HCT116 (cell line): ENCODE data around the gene FOXP2. TPM values are rescaled to one million over a fixed set of nuclear protein-coding genes. Genes with fewer than 3 reads are reported as not detected.

ENCODE experiments used
- ATAC-seq: fragments of 200-7000 bp; cut with Tn5 transposase; 2 replicates; pipeline ENCODE4 v1.9.1; 2020; ENCODE audit warnings: mild to moderate bottlenecking, moderate library complexity
- BruUV-seq: library from RNA; stranded (reverse); fragments of 400-500 nt; replicated peaks from 2 replicates; lab custom pipeline; 2021; lab: Mats Ljungman, UMichigan
- CTCF ChIA-PET: fragments of 300-600 bp; sonication (Branson Sonifier 250); formaldehyde crosslinking; loops from one replicate; lab custom pipeline; 2021; ENCODE audit warnings: antibody characterized with exemption; lab: Charles Lee
- POLR2A ChIA-PET: fragments of 300-600, 350-600 bp; sonication (Branson Sonifier 250); formaldehyde crosslinking; loops from one replicate; lab custom pipeline; 2021; ENCODE audit warnings: antibody characterized with exemption; lab: Charles Lee
- RAD21 ChIA-PET, 2 experiments: fragments of 300-600 bp; sonication (Branson Sonifier 250); formaldehyde crosslinking; loops; one replicate each; lab custom pipeline; 2023; ENCODE audit warnings: low total read pairs in 2 of 2; ENCODE audit not compliant: uncharacterized antibody in 2 of 2, unreplicated experiment in 2 of 2, low non-redundant PET in 1 of 2; lab: Charles Lee
- DNase-seq: peaks from one replicate; pipeline ENCODE4 v3.0.0-alpha.2; 2010; ENCODE audit warnings: low read depth, low spot score
- H2AFZ ChIP-seq: fragments of 200-600 bp; shearing (Covaris generic), sonication (generic); 2 replicates; pipeline ENCODE4 v1.6.1; 2017; ENCODE audit warnings: low read depth, mixed run types, mixed read lengths, antibody characterized with exemption, low read length; ENCODE audit not compliant: poor library complexity, severe bottlenecking
- H3K27ac ChIP-seq: 2 replicates; pipeline ENCODE4 v1.5.1; 2012; ENCODE audit warnings: low read depth, low read length
- H3K27me3 ChIP-seq: fragments of 200-600 bp; sonication (generic); 2 replicates; pipeline ENCODE4 v1.6.1; 2016; ENCODE audit warnings: mixed run types, low read length, mixed read lengths; ENCODE audit not compliant: insufficient read depth
- H3K36me3 ChIP-seq, 2 experiments: fragments of 200-500 bp in 1 of 2; fragments of 200-600 bp in 1 of 2; sonication (Bioruptor generic) in 1 of 2; sonication (generic) in 1 of 2; 2 replicates each; pipeline versions ENCODE4 v1.5.1 to v1.6.1; 2014 to 2016; ENCODE audit warnings: low read length in 2 of 2, inconsistent platforms in 1 of 2, mixed read lengths in 1 of 2, mixed run types in 1 of 2; ENCODE audit not compliant: insufficient read depth in 2 of 2, control insufficient read depth in 1 of 2
- H3K4me1 ChIP-seq, 2 experiments: fragments of 200-600 bp in 1 of 2; sonication (generic) in 1 of 2; 2 replicates each; pipeline versions ENCODE4 v1.5.1 to v1.6.1; 2012 to 2017; ENCODE audit warnings: low read length in 2 of 2, inconsistent platforms in 1 of 2, mild to moderate bottlenecking in 1 of 2, mixed read lengths in 1 of 2, mixed run types in 1 of 2, moderate library complexity in 1 of 2; ENCODE audit not compliant: insufficient read depth in 2 of 2, control insufficient read depth in 1 of 2
- H3K4me2 ChIP-seq: fragments of 200-600 bp; sonication (generic); 2 replicates; pipeline ENCODE4 v1.6.1; 2017; ENCODE audit warnings: mixed run types, low read length, mixed read lengths
- H3K4me3 ChIP-seq, 2 experiments: fragments of 200-600 bp in 1 of 2; sonication (generic) in 1 of 2; replicated peaks in 1 of 2; 2 replicates each; pipeline ENCODE4 v1.5.1; 2011 to 2016; ENCODE audit warnings: low read length in 2 of 2, control low read depth in 1 of 2, low read depth in 1 of 2, mild to moderate bottlenecking in 1 of 2, mixed read lengths in 1 of 2, mixed run types in 1 of 2
- H3K79me2 ChIP-seq: fragments of 200-600 bp; sonication (generic); 2 replicates; pipeline ENCODE4 v1.6.1; 2017; ENCODE audit warnings: mild to moderate bottlenecking, mixed run types, low read length, moderate library complexity, mixed read lengths; ENCODE audit not compliant: insufficient read depth
- H3K9ac ChIP-seq: fragments of 200-600 bp; sonication (generic); 2 replicates; pipeline ENCODE4 v1.6.1; 2016; ENCODE audit warnings: low read length, mixed read lengths
- H3K9me2 ChIP-seq: fragments of 200-600 bp; sonication (generic), shearing (Covaris generic); 2 replicates; pipeline ENCODE4 v1.6.1; 2017; ENCODE audit warnings: mixed run types, mild to moderate bottlenecking, moderate library complexity; ENCODE audit not compliant: insufficient read depth
- H3K9me3 ChIP-seq, 2 experiments: fragments of 200-500 bp in 1 of 2; fragments of 200-600 bp in 1 of 2; sonication (Bioruptor generic) in 1 of 2; sonication (generic) in 1 of 2; 2 replicates each; pipeline ENCODE4 v1.6.1; 2014 to 2017; ENCODE audit warnings: low read length in 2 of 2, mixed read lengths in 2 of 2, inconsistent platforms in 1 of 2, low read depth in 1 of 2, mild to moderate bottlenecking in 1 of 2, mixed run types in 1 of 2, moderate library complexity in 1 of 2; ENCODE audit not compliant: control insufficient read depth in 1 of 2, insufficient read depth in 1 of 2
- H4K20me1 ChIP-seq: fragments of 200-600 bp; sonication (generic), shearing (Covaris generic); 2 replicates; pipeline ENCODE4 v1.6.1; 2017; ENCODE audit warnings: mixed run types, mild to moderate bottlenecking, moderate library complexity; ENCODE audit not compliant: insufficient read depth
- CBX3 ChIP-seq: IDR thresholded peaks from 2 replicates; pipeline ENCODE4 v1.6.1; 2012; ENCODE audit warnings: low read depth
- CEBPB ChIP-seq: IDR thresholded peaks from 2 replicates; pipeline ENCODE4 v1.6.1; 2012; ENCODE audit warnings: low read depth
- EGR1 ChIP-seq: IDR thresholded peaks from 2 replicates; pipeline ENCODE4 v1.6.1; 2012; ENCODE audit warnings: low read depth
- ELF1 ChIP-seq: IDR thresholded peaks from 2 replicates; pipeline ENCODE4 v1.6.1; 2012; ENCODE audit warnings: low read depth, borderline replicate concordance
- EZH2 ChIP-seq: fragments of 200-600 bp; sonication (generic); IDR thresholded peaks from 2 replicates; pipeline ENCODE4 v1.6.1; 2017; ENCODE audit warnings: antibody characterized with exemption, mixed run types
- EZH2phosphoT487 ChIP-seq: fragments of 200-600 bp; IDR thresholded peaks from 2 replicates; pipeline ENCODE4 v1.6.1; 2018; ENCODE audit warnings: antibody characterized with exemption, borderline replicate concordance
- FOSL1 ChIP-seq: IDR thresholded peaks from 2 replicates; pipeline ENCODE4 v1.6.1; 2012; ENCODE audit warnings: low read depth
- JUND ChIP-seq: IDR thresholded peaks from 2 replicates; pipeline ENCODE4 v1.6.1; 2012
- POLR2A ChIP-seq: IDR thresholded peaks from 2 replicates; pipeline ENCODE4 v1.7.0; 2011; ENCODE audit warnings: borderline replicate concordance; ENCODE audit not compliant: insufficient read depth, insufficient read length; ENCODE audit errors: extremely low read depth
- POLR2AphosphoS5 ChIP-seq: IDR thresholded peaks from 2 replicates; pipeline ENCODE4 v1.6.1; 2011; ENCODE audit warnings: mild to moderate bottlenecking, low read depth, low read length, moderate library complexity
- SIN3A ChIP-seq: IDR thresholded peaks from 2 replicates; pipeline ENCODE4 v1.6.1; 2012; ENCODE audit warnings: low read depth
- SP1 ChIP-seq: IDR thresholded peaks from 2 replicates; pipeline ENCODE4 v1.6.1; 2012; ENCODE audit warnings: low read depth
- SRF ChIP-seq: IDR thresholded peaks from 2 replicates; pipeline ENCODE4 v1.6.1; 2012; ENCODE audit warnings: low read depth
- TCF7L2 ChIP-seq: IDR thresholded peaks from 2 replicates; pipeline ENCODE4 v1.7.0; 2011; ENCODE audit warnings: borderline replicate concordance, inconsistent platforms; ENCODE audit not compliant: insufficient read depth, insufficient read length; ENCODE audit errors: extremely low read depth
- YY1 ChIP-seq: IDR thresholded peaks from 2 replicates; pipeline ENCODE4 v1.6.1; 2011; ENCODE audit warnings: low read length, low read depth, moderate library complexity, mild to moderate bottlenecking; ENCODE audit not compliant: insufficient replicate concordance; ENCODE audit errors: extremely low read depth
- ZFX ChIP-seq: fragments of 450-650 bp; IDR thresholded peaks from 2 replicates; pipeline ENCODE4 v1.6.1; 2017
- intact Hi-C: fragments of 100-400 bp; cut with micrococcal nuclease; formaldehyde crosslinking; loops from 2 replicates; pipeline ENCODE4 v1.10.0; 2022
- total RNA-seq: library from RNA; stranded (reverse); gene quantifications from one replicate; pipeline ENCODE4 v1.2.1, GENCODE V29; 2021; ENCODE audit not compliant: unreplicated experiment
- TF ChIP-seq, protein P1 (sequence below): IDR thresholded peaks from 2 replicates; pipeline ENCODE4 v1.6.1; 2011; ENCODE audit warnings: mild to moderate bottlenecking, low read length, moderate library complexity; ENCODE audit not compliant: insufficient replicate concordance; ENCODE audit errors: extremely low read depth
- TF ChIP-seq, protein P2 (sequence below): IDR thresholded peaks from 2 replicates; pipeline ENCODE4 v1.6.1; 2012
- TF ChIP-seq, protein P3 (sequence below): IDR thresholded peaks from 2 replicates; pipeline ENCODE4 v1.6.1; 2012

FOXP2 gene
- total RNA-seq, 1 experiment from 2014 or later: 2.5 TPM

DNA sequence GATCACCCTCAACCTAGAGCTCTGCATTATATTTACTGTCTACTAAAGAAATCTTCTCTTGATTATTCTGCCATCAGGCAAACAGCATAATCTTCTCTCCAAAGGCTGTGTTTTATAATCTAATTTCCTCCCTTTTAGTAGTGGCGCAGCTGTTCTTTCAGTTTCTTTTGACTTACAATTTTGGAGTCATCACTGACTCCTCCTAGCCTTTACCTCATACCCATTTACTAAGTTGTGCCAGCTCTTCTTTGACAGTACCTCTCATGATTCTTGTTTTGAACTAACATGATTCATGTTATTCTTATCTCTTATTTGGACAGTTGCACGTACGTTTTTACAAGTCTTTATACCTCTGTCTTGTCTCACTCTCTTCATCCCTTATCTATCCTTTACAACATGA is 113.0 kb downstream of the FOXP2 start:
- Histone ChIP-seq H3K9me2 (0 out of 2 replicates have a peak, but pooled peaks cover 4% of the 10 kb centered on the region), H3K27ac (no peak overlapping the region), H3K9ac (no peak overlapping the region), H3K4me3 (no peak overlapping the region), H3K36me3 (no peaks in the 10 kb centered on the region), H3K9me3 (no peaks in the 10 kb centered on the region), H2AFZ (no peak overlapping the region), H3K27me3 (no peaks in the 10 kb centered on the region), H3K4me2 (no peak overlapping the region), H3K79me2 (no peaks in the 10 kb centered on the region), H3K4me1 (no peaks in the 10 kb centered on the region), H4K20me1 (no peaks in the 10 kb centered on the region)
- ATAC-seq (no peak), DNase-seq (no peak)
- CTCF ChIA-PET: no interaction called here
- intact Hi-C loops: no loop called here
- no TSS peak for BruUV-seq
- RAD21 ChIA-PET: no interaction called here
- TF ChIP-seq EZH2: no peak
- TF ChIP-seq, protein P1, sequence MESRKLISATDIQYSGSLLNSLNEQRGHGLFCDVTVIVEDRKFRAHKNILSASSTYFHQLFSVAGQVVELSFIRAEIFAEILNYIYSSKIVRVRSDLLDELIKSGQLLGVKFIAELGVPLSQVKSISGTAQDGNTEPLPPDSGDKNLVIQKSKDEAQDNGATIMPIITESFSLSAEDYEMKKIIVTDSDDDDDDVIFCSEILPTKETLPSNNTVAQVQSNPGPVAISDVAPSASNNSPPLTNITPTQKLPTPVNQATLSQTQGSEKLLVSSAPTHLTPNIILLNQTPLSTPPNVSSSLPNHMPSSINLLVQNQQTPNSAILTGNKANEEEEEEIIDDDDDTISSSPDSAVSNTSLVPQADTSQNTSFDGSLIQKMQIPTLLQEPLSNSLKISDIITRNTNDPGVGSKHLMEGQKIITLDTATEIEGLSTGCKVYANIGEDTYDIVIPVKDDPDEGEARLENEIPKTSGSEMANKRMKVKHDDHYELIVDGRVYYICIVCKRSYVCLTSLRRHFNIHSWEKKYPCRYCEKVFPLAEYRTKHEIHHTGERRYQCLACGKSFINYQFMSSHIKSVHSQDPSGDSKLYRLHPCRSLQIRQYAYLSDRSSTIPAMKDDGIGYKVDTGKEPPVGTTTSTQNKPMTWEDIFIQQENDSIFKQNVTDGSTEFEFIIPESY: no peak
- TF ChIP-seq SIN3A: no peak
- TF ChIP-seq CEBPB: no peak
- no peak for TF ChIP-seq ZFX
- no peak for TF ChIP-seq CBX3
- no peak for TF ChIP-seq FOSL1
- no peak for TF ChIP-seq POLR2A
- no peak for TF ChIP-seq SP1
- TF ChIP-seq TCF7L2: no peak
- TF ChIP-seq, protein P2, sequence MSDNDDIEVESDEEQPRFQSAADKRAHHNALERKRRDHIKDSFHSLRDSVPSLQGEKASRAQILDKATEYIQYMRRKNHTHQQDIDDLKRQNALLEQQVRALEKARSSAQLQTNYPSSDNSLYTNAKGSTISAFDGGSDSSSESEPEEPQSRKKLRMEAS: no peak
- TF ChIP-seq, protein P3, sequence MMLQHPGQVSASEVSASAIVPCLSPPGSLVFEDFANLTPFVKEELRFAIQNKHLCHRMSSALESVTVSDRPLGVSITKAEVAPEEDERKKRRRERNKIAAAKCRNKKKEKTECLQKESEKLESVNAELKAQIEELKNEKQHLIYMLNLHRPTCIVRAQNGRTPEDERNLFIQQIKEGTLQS: no peak
- TF ChIP-seq SRF: no peak
- no peak for TF ChIP-seq EZH2phosphoT487
- TF ChIP-seq POLR2AphosphoS5: no peak
- TF ChIP-seq ELF1: no peak
- no peak for TF ChIP-seq JUND
- no peak for TF ChIP-seq YY1
- no peak for TF ChIP-seq EGR1
- POLR2A ChIA-PET: no interaction called here
